ENCODE results near the gene AMMECR1.
"Not testable (repeated sequence)": the region's sequence is repeated elsewhere in the genome, so short reads cannot be mapped to it uniquely, and the experiment has no call there.

AMMECR1 gene

GRCh38 chrX:110338935-110339334 is 21.1 kb upstream of the AMMECR1 start:
- no peak for TF ChIP-seq ZFX (IDR thresholded peaks at IDR 0.05; ENCODE audit: borderline replicate concordance)
- no peak for TF ChIP-seq CTCF (IDR thresholded peaks at IDR 0.05)
- H3K27ac ChIP-seq = no peak overlapping the region

- H3K27ac ChIP-seq = not testable (repeated sequence)
These were observed 15.6 kb upstream of the AMMECR1 start for GRCh38 chrX:110333458-110333857.

- TF ChIP-seq CTCF (IDR thresholded peaks at IDR 0.05) (no peak), ZFX (IDR thresholded peaks at IDR 0.05; ENCODE audit: borderline replicate concordance) (no peak)
- H3K27ac ChIP-seq = no peak overlapping the region
These were observed 13.7 kb upstream of the AMMECR1 start for GRCh38 chrX:110331444-110332030.

DNA sequence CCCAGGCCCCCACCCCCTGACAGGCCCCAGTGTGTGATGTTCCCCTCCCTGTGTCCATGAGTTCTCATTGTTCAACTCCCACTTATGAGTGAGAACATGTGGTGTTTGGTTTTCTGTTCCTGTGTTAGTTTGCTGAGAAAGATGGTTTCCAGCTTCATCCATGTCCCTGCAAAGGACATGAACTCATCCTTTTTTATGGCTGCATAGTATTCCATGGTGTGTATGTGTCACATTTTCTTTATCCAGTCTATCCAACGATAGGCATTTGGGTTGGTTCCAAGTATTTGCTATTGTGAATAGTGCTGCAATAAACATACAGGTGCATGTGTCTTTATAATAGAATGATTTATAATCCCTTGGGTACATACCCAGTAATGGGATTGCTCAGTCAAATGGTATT is 10.7 kb upstream of the AMMECR1 start:
- not testable (repeated sequence) for H3K27ac ChIP-seq

DNA sequence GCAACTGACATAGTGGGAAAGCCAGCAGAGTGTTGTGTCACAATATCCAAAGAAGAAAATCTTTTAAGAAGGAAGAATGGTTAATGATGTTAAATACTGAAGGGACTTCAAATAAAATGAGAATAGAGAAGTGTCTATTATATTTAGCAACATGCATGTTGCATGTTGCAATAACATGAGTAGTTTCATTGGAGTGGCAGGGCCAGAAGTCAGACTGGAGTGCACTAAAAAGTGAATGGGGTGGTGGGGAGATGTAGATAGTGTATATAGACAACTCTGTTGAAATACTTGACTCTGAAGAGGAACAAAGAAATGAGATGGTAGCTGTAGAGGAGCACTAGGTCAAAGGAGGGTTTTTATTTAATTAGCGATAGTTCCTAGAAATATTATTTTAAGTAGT is 9.5 kb upstream of the AMMECR1 start:
- H3K27ac ChIP-seq = no peak overlapping the region
- TF ChIP-seq ZFX (IDR thresholded peaks at IDR 0.05; ENCODE audit: borderline replicate concordance) (no peak), CTCF (IDR thresholded peaks at IDR 0.05) (no peak)

DNA sequence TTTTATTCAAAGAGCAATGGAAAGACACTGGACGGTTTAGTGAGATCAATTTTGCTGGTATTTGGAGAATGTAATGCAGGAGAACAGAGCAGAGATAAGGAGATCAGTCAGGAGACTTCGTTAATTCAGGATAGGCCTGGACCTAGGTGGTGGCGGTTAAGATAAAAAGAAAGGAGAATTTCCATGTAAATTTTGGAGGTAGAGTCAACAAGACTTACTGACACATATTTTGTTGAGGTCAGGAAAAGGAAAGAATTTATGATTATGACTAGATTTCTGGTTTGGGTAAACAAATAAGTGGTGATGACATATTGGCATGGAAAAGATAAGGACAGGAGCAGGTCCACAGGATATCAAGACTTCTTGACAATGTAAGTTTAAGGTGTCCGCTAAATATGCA is 8.8 kb upstream of the AMMECR1 start:
- TF ChIP-seq ZFX (IDR thresholded peaks at IDR 0.05; ENCODE audit: borderline replicate concordance) (no peak), CTCF (IDR thresholded peaks at IDR 0.05) (no peak)
- no peak overlapping the region for H3K27ac ChIP-seq

GRCh38 chrX:110322603-110323002 is 4.7 kb upstream of the AMMECR1 start:
- no peak overlapping the region for H3K27ac ChIP-seq
- TF ChIP-seq CTCF (IDR thresholded peaks at IDR 0.05) (no peak), ZFX (IDR thresholded peaks at IDR 0.05; ENCODE audit: borderline replicate concordance) (no peak)

GRCh38 chrX:110321670-110322069 is 3.8 kb upstream of the AMMECR1 start:
- TF ChIP-seq ZFX (IDR thresholded peaks at IDR 0.05; ENCODE audit: borderline replicate concordance) = no peak
- TF ChIP-seq CTCF (IDR thresholded peaks at IDR 0.05) = no peak
- no peak overlapping the region for H3K27ac ChIP-seq
